ENCODE measurements around the gene C1QTNF8.

DNA sequence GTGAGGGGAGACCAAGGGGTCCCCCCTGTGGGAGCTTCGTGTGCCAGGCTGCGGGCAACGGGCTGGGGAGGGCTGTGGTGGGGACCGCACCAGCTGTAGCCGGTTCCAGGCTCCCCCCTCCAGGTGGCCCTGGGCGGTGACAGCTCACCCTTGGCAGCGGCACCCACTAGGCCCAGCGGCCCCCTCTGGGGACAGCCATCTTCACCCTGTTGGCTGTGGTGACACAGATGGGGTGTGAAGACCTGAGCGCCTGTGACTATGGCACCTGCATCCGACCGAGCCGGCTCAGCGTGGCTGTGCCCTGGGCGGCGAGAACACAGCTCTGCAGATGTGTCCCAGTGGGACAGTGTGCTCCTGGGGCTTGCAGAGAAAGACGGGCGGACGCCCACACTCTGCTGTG is 1.1 kb upstream of the C1QTNF8 start:
- no peak for TF ChIP-seq POLR2AphosphoS5 (IDR thresholded peaks at IDR 0.05; ENCODE audit: low read depth)
- TF ChIP-seq, protein P1, sequence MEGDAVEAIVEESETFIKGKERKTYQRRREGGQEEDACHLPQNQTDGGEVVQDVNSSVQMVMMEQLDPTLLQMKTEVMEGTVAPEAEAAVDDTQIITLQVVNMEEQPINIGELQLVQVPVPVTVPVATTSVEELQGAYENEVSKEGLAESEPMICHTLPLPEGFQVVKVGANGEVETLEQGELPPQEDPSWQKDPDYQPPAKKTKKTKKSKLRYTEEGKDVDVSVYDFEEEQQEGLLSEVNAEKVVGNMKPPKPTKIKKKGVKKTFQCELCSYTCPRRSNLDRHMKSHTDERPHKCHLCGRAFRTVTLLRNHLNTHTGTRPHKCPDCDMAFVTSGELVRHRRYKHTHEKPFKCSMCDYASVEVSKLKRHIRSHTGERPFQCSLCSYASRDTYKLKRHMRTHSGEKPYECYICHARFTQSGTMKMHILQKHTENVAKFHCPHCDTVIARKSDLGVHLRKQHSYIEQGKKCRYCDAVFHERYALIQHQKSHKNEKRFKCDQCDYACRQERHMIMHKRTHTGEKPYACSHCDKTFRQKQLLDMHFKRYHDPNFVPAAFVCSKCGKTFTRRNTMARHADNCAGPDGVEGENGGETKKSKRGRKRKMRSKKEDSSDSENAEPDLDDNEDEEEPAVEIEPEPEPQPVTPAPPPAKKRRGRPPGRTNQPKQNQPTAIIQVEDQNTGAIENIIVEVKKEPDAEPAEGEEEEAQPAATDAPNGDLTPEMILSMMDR (IDR thresholded peaks at IDR 0.05; ENCODE audit: insufficient read depth, low read length) = no peak
